ENCODE results near the gene ZFYVE28. TPM values are rescaled to one million over a fixed set of nuclear protein-coding genes. Genes with fewer than 3 reads are reported as not detected.

The ZFYVE28 gene
- total and polyA plus RNA-seq, 2 donors from 2014 or later = 8.0 to 18.9 TPM

DNA sequence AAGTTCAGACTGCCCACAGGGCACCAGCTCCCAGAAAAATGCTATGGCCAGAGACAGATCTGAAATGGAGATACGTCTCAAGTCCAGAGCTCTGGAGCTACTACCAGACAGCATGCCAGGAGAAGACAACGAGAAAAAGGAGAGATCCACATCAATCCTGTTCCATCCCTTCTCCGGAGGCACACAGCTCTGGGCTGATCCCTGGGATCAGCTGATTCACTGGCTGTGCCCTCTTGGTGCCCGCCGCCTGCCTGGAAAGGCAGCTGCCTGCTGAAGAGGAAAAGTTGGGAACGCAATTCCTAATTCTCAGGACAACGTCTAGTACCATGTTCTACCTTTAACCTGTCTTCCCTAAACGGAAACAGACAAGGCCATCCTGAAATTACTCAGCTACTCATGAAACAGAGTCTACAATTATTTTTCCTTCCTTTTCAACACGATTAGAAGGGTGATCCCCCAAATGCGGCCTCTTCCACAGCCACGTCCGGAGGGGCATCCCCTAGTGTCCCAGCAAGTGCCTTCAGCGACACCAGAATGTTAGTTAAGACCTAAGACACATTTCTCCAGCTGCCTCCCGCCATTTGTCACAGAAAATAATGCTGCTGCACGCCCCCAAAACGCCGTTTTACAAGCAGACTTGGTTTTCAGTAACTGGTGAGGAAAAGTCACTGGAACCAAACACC, 2.4 kb downstream of the ZFYVE28 start:
- H3K9ac ChIP-seq (ENCODE audit: low read length in 3 of 3) = no peak overlapping the region
- intact Hi-C loops (cut with DNase I) = no loop called here
- TF ChIP-seq, protein P1, sequence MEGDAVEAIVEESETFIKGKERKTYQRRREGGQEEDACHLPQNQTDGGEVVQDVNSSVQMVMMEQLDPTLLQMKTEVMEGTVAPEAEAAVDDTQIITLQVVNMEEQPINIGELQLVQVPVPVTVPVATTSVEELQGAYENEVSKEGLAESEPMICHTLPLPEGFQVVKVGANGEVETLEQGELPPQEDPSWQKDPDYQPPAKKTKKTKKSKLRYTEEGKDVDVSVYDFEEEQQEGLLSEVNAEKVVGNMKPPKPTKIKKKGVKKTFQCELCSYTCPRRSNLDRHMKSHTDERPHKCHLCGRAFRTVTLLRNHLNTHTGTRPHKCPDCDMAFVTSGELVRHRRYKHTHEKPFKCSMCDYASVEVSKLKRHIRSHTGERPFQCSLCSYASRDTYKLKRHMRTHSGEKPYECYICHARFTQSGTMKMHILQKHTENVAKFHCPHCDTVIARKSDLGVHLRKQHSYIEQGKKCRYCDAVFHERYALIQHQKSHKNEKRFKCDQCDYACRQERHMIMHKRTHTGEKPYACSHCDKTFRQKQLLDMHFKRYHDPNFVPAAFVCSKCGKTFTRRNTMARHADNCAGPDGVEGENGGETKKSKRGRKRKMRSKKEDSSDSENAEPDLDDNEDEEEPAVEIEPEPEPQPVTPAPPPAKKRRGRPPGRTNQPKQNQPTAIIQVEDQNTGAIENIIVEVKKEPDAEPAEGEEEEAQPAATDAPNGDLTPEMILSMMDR (IDR thresholded peaks at IDR 0.05; ENCODE audit: borderline replicate concordance, extremely low read depth, insufficient read depth) = no peak

GRCh38 chr4:2415213-2415612, 3.2 kb downstream of the ZFYVE28 start:
- TF ChIP-seq, protein P1 (IDR thresholded peaks at IDR 0.05; ENCODE audit: borderline replicate concordance, extremely low read depth, insufficient read depth) = no peak
- FAIRE-seq (no peak), DNase-seq (peak in 1 of 5 donors; percentile 7)
- H3K9me3 ChIP-seq (ENCODE audit: control insufficient read depth in 2 of 3, insufficient read depth in 1 of 3, low read length in 3 of 3) = no peaks in the 10 kb centered on the region
- peaks cover 2 to 28% (median 18%) of the 10 kb centered on the region in 3 donors for H3K4me1 ChIP-seq (ENCODE audit: control insufficient read depth in 2 of 3, insufficient read depth in 2 of 3, low read depth in 1 of 3, low read length in 3 of 3)
- H3K27me3 ChIP-seq (ENCODE audit: control insufficient read depth, insufficient read depth, low read length) = peaks cover 24% of the 10 kb centered on the region
- H3K27ac ChIP-seq (ENCODE audit: low read depth in 2 of 2, low read length in 2 of 2) = no peak overlapping the region
- H3K4me3 ChIP-seq (ENCODE audit: low read length in 3 of 3) = no peak overlapping the region
- intact Hi-C loops (cut with DNase I) = no loop called here
- no peak overlapping the region for H3K9ac ChIP-seq (ENCODE audit: low read length in 3 of 3)
- H3K36me3 ChIP-seq (ENCODE audit: control insufficient read depth in 2 of 3, insufficient read depth in 3 of 3, low read length in 3 of 3) = no peaks in the 10 kb centered on the region

More for the DNA sequence above, 2.4 kb downstream of the ZFYVE28 start:
- H3K4me3 ChIP-seq (ENCODE audit: low read length in 3 of 3) = no peak overlapping the region
- no peak overlapping the region for H3K27ac ChIP-seq (ENCODE audit: low read depth in 2 of 2, low read length in 2 of 2)
- FAIRE-seq (no peak), DNase-seq (no peak)
- no peaks in the 10 kb centered on the region for H3K36me3 ChIP-seq (ENCODE audit: control insufficient read depth in 2 of 3, insufficient read depth in 3 of 3, low read length in 3 of 3)
- peaks cover 26% of the 10 kb centered on the region for H3K27me3 ChIP-seq (ENCODE audit: control insufficient read depth, insufficient read depth, low read length)
- no peaks in the 10 kb centered on the region for H3K9me3 ChIP-seq (ENCODE audit: control insufficient read depth in 2 of 3, insufficient read depth in 1 of 3, low read length in 3 of 3)
- peaks cover 2 to 28% (median 18%) of the 10 kb centered on the region in 3 donors for H3K4me1 ChIP-seq (ENCODE audit: control insufficient read depth in 2 of 3, insufficient read depth in 2 of 3, low read depth in 1 of 3, low read length in 3 of 3)

DNA sequence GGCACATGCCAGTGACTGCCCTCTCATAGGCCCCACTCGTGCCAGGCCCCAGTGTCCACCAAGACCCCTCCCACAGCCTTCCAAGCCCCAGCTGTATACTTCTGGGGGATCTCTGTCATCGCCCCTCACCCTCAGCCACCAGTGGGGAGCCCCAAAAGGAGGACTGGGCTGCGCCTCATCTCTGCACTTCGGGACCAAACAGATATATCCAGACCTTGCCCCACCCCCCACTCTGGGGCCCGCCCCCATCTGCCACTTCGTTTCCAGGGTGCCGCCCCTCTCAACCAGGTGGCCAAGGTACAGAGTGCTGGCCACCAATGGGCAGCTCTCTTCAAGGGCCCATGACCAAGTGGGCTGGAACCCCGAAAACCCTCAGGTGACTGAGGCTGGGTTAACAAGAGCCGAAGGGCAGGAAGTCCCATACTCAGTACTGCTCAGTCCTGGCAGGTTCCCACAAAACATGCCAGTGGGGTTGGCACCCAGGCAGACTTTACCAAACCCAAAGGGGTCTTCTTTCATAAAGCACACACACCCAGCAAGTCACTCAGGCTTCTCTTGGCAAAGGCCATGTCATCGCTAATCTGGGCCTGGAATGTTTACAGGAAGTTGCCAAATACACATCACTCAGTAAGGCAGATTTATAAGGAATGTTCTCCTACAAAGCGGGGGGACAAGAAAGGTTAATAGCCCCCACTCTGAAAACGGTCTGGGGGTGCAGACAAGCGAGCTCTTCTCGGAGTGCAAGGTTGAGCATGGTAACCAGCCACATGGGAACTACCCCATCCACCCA, 4.4 kb downstream of the ZFYVE28 start:
- intact Hi-C loops (cut with DNase I) = no loop called here
- H3K9ac ChIP-seq (ENCODE audit: low read length in 3 of 3) = no peak overlapping the region

More for the DNA sequence above, 4.4 kb downstream of the ZFYVE28 start:
- peaks cover 2 to 22% (median 10%) of the 10 kb centered on the region in 3 donors for H3K4me1 ChIP-seq (ENCODE audit: control insufficient read depth in 2 of 3, insufficient read depth in 2 of 3, low read depth in 1 of 3, low read length in 3 of 3)
- H3K9me3 ChIP-seq (ENCODE audit: control insufficient read depth in 2 of 3, insufficient read depth in 1 of 3, low read length in 3 of 3) = no peaks in the 10 kb centered on the region
- H3K27ac ChIP-seq (ENCODE audit: low read depth in 2 of 2, low read length in 2 of 2) = peak overlapping the region in 1 of 2 donors; percentile 76
- no peak overlapping the region for H3K4me3 ChIP-seq (ENCODE audit: low read length in 3 of 3)
- H3K27me3 ChIP-seq (ENCODE audit: control insufficient read depth, insufficient read depth, low read length) = peaks cover 15% of the 10 kb centered on the region
- DNase-seq (peak in 1 of 5 donors; percentile 78), FAIRE-seq (no peak)
- H3K36me3 ChIP-seq (ENCODE audit: control insufficient read depth in 2 of 3, insufficient read depth in 3 of 3, low read length in 3 of 3) = no peaks in the 10 kb centered on the region
- TF ChIP-seq, protein P1 (IDR thresholded peaks at IDR 0.05; ENCODE audit: borderline replicate concordance, extremely low read depth, insufficient read depth) = no peak
